Lower lobe of right lung (tissue), 2 donors: ENCODE results near the gene FAM3C. TPM values are rescaled to one million over a fixed set of nuclear protein-coding genes. Genes with fewer than 3 reads are reported as not detected.

Experiments
- ATAC-seq, 2 donors: fragments of 200-7000 bp; cut with Tn5 transposase; one replicate each; pipeline ENCODE4 v1.9.1; 2020 to 2022; ENCODE audit warnings: mild to moderate bottlenecking in 2 of 2, moderate library complexity in 2 of 2
- DNase-seq: peaks from one replicate; pipeline ENCODE4 v3.0.0-alpha.2; 2020
- H3K27ac ChIP-seq: fragments of 200-600 bp; one replicate; pipeline ENCODE4 v1.8.0; 2022
- H3K27me3 ChIP-seq: fragments of 200-600 bp; one replicate; pipeline ENCODE4 v1.8.0; 2022; ENCODE audit warnings: low read depth
- H3K36me3 ChIP-seq: fragments of 200-600 bp; one replicate; pipeline ENCODE4 v1.8.0; 2022; ENCODE audit warnings: mild to moderate bottlenecking
- H3K4me1 ChIP-seq: fragments of 200-600 bp; one replicate; pipeline ENCODE4 v1.8.0; 2022
- H3K4me3 ChIP-seq: fragments of 200-600 bp; one replicate; pipeline ENCODE4 v1.8.0; 2022; ENCODE audit warnings: mild to moderate bottlenecking
- H3K9me3 ChIP-seq: fragments of 200-600 bp; one replicate; pipeline ENCODE4 v1.8.0; 2022
- CTCF ChIP-seq: fragments of 200-600 bp; IDR thresholded peaks from one replicate; pipeline ENCODE4 v1.8.0; 2022; ENCODE audit warnings: antibody characterized with exemption, mild to moderate bottlenecking
- intact Hi-C: fragments of 100-400 bp; cut with DNase I; formaldehyde crosslinking; loops from one replicate; pipeline ENCODE4 v1.11.0; 2022
- total RNA-seq: library from RNA; stranded (reverse); fragmentation: NEBNext Ultra II Directional; extraction: Animal tissue kit (Norgen Biotek cat#: 25700); gene quantifications from one replicate; pipeline ENCODE4 v1.2.1, GENCODE V29; 2021
- donor health status: DM: no; HTN: yes; CAD: no; lungs with severe emphysema.

The FAM3C gene
- total RNA-seq, 1 donor from 2014 or later: 35.3 TPM

DNA sequence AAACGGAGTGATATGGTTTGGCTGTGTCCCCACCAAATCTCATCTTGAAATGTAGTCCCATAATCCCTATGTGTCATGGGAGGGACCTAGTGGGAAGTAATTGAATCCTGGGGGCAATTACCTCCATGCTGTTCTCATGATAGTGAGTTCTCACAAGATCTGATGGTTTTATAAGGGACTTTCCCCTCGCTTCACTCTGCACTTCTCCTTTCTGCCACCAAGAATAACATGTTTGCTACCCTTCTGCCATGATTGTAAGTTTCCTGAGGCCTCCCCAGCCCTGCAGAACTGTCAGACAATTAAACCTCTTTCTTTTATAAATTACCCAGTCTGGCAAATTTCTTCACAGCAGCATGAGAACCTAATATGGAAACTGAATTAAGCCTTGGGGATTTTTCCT lies 19.1 kb downstream of the FAM3C start:
- H3K36me3 ChIP-seq: peaks cover 31% of the 10 kb centered on the region
- no peaks in the 10 kb centered on the region for H3K27me3 ChIP-seq
- no peak for ATAC-seq

DNA sequence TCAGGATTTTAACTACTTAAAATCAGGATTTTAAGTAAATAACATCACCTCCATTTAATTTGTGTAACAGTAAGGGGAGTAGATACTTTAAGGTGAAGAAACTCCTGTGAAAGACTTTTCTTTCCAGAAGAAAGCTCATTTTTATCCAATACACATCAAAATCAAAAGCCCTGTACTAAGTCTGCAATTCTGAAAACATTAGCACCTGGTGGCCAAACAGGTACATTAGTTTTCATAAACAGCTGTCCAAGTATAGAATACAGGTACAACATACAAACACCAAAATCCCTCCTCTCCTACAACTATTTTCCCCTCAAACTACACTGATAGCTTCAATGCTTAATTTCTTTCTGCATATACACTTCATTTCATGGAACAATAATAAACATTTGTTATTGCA lies 22.9 kb downstream of the FAM3C start:
- Histone ChIP-seq H3K27ac (no peak overlapping the region), H3K4me3 (no peak overlapping the region), H3K9me3 (no peaks in the 10 kb centered on the region), H3K4me1 (peaks cover 6% of the 10 kb centered on the region), H3K27me3 (no peaks in the 10 kb centered on the region), H3K36me3 (peaks cover 37% of the 10 kb centered on the region)
- TF ChIP-seq CTCF: no peak
- DNase-seq (no peak), ATAC-seq (no peak)
- intact Hi-C loops: no loop called here

More for the DNA sequence above, 19.1 kb downstream of the FAM3C start:
- Histone ChIP-seq H3K4me1 (no peaks in the 10 kb centered on the region), H3K9me3 (no peaks in the 10 kb centered on the region), H3K27ac (no peak overlapping the region), H3K4me3 (no peak overlapping the region)
- TF ChIP-seq CTCF: no peak
- intact Hi-C loops: no loop called here
- no peak for DNase-seq

GRCh38 chr7:121372376-121373010 lies 23.6 kb downstream of the FAM3C start:
- no peak overlapping the region for H3K4me3 ChIP-seq
- H3K36me3 ChIP-seq: peaks cover 32% of the 10 kb centered on the region
- no peaks in the 10 kb centered on the region for H3K9me3 ChIP-seq
- DNase-seq (no peak), ATAC-seq (peak in 1 of 2 donors; percentile 29)
- no peak overlapping the region for H3K27ac ChIP-seq
- intact Hi-C loops: no loop called here
- TF ChIP-seq CTCF: no peak
- no peaks in the 10 kb centered on the region for H3K27me3 ChIP-seq
- H3K4me1 ChIP-seq: peaks cover 6% of the 10 kb centered on the region

DNA sequence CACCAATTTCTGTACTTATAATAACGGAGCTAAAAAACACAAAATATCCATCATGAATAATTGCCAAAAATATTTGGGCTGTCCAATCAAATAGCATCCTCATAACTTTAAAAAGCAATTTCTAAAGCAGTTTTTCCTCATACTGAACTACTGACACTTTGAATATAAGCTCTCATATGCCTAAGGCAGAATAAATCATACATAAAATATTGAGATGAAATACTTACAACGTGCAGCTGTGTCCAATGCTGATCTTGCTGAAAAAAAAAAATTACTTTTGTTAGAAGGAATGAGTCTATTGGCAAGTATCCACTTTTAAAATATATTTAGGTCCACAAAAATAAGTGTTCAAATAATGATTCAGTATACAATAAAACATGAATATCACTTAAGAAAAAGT lies 24.2 kb downstream of the FAM3C start:
- DNase-seq (no peak), ATAC-seq (no peak)
- H3K27me3 ChIP-seq: no peaks in the 10 kb centered on the region
- intact Hi-C loops: no loop called here
- no peak overlapping the region for H3K27ac ChIP-seq
- H3K36me3 ChIP-seq: peaks cover 26% of the 10 kb centered on the region
- no peak for TF ChIP-seq CTCF
- no peaks in the 10 kb centered on the region for H3K9me3 ChIP-seq
- peaks cover 6% of the 10 kb centered on the region for H3K4me1 ChIP-seq
- no peak overlapping the region for H3K4me3 ChIP-seq

DNA sequence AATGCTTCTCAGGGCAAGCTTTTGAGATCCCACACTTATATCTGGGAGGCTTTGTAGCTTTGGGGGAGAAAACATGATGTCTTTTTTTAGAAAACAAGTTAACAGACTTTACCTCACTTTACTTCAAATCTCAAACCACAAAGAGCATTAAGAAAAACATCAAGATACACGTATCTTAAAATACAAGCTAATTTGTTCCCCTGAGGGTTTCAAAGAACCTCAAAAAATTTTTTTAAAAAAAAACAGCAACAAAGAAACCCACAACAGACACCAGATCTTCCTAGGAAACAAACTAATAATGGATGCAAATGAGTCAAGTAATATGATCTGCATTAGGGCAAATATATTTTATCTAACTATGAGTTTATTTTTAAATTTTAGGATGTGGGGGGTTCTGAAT lies 24.7 kb downstream of the FAM3C start:
- Histone ChIP-seq H3K4me1 (peaks cover 6% of the 10 kb centered on the region), H3K36me3 (peaks cover 24% of the 10 kb centered on the region), H3K9me3 (no peaks in the 10 kb centered on the region), H3K27ac (no peak overlapping the region), H3K27me3 (no peaks in the 10 kb centered on the region), H3K4me3 (no peak overlapping the region)
- intact Hi-C loops: no loop called here
- no peak for TF ChIP-seq CTCF
- ATAC-seq (no peak), DNase-seq (no peak)
